PFSK-1 (cell line): Measurements from ENCODE around the gene BBIP1.

Experiments
- POLR2AphosphoS5 ChIP-seq: IDR thresholded peaks from 2 replicates; pipeline ENCODE4 v1.6.1; 2012; ENCODE audit warnings: low read depth, mild to moderate bottlenecking, control low read depth, low read length, moderate library complexity
- REST ChIP-seq, 2 experiments: IDR thresholded peaks; 2 replicates each; pipeline versions ENCODE4 v1.6.1 to v1.8.0; 2011 to 2012; ENCODE audit warnings: low read depth in 2 of 2, low read length in 2 of 2, control low read depth in 1 of 2, inconsistent platforms in 1 of 2, mild to moderate bottlenecking in 1 of 2, moderate library complexity in 1 of 2; ENCODE audit not compliant: insufficient read depth in 1 of 2
- SIN3A ChIP-seq: IDR thresholded peaks from 2 replicates; pipeline ENCODE4 v1.6.1; 2012; ENCODE audit warnings: mild to moderate bottlenecking, low read length, moderate library complexity, borderline replicate concordance; ENCODE audit not compliant: insufficient read depth

GRCh38 chr10:110881905-110882304 lies 37.1 kb downstream of the BBIP1 start:
- TF ChIP-seq POLR2AphosphoS5 (no peak), SIN3A (no peak), REST (IDR thresholded peaks at IDR 0.05; ENCODE audit: insufficient read depth in 1 of 2, low read depth in 2 of 2, low read length in 2 of 2) (no peak)
